HAP-1 (cell line): ENCODE results near the gene GNG2.

ENCODE experiments used
- DNase-seq, 2 experiments: peaks; one replicate each; pipeline ENCODE4 v3.0.0-alpha.2; 2016 to 2020; ENCODE audit warnings: low spot score in 2 of 2
- H3K27me3 ChIP-seq: fragments of 250-450 bp; sonication (Bioruptor Pico); 2 replicates; pipeline ENCODE4 v1.5.1; 2020; ENCODE audit warnings: low read depth, mild to moderate bottlenecking, moderate library complexity
- H3K36me3 ChIP-seq: fragments of 250-450 bp; sonication (Bioruptor Pico); replicated peaks from 2 replicates; pipeline ENCODE4 v1.5.1; 2020; ENCODE audit warnings: mild to moderate bottlenecking
- H3K4me1 ChIP-seq: fragments of 250-450 bp; sonication (Bioruptor Pico); 2 replicates; pipeline ENCODE4 v1.5.1; 2020; ENCODE audit warnings: mild to moderate bottlenecking
- H3K4me3 ChIP-seq: fragments of 250-450 bp; sonication (Bioruptor Pico); 2 replicates; pipeline ENCODE4 v1.5.1; 2020; ENCODE audit warnings: mild to moderate bottlenecking, moderate library complexity
- H3K9me3 ChIP-seq: fragments of 250-450 bp; sonication (Bioruptor Pico); 2 replicates; pipeline ENCODE4 v1.5.1; 2020; ENCODE audit warnings: mild to moderate bottlenecking, moderate library complexity
- in situ Hi-C: fragments of 300-500 bp; cut with MboI; formaldehyde crosslinking; loops from 3 replicates; pipeline ENCODE4 v1.14.3; 2020; ENCODE audit warnings: low sequenced_read_pairs, inconsistent platforms, mixed read lengths

Gene GNG2

GRCh38 chr14:51860164-51860824, at the start of gene GNG2:
Gene GNG2, plus strand, starts transcription at chr14:51860612. Its CDS starts 90,067 bp downstream, at chr14:51950679.
- Histone ChIP-seq H3K27me3 (no peaks in the 10 kb centered on the region), H3K4me3 (peak within 1 kb of the TSS; percentile 32), H3K36me3 (no peaks in the 10 kb centered on the region), H3K4me1 (peaks cover 39% of the 10 kb centered on the region), H3K9me3 (no peaks in the 10 kb centered on the region)
- peak; percentile 82 to 86 for DNase-seq
- in situ Hi-C loops = no loop called here

- Histone ChIP-seq H3K36me3 (no peaks in the 10 kb centered on the region), H3K27me3 (no peaks in the 10 kb centered on the region; the same call in 1 of the 2 replicates), H3K4me3 (no peak overlapping the region), H3K9me3 (no peaks in the 10 kb centered on the region), H3K4me1 (no peaks in the 10 kb centered on the region)
- no peak for DNase-seq
- in situ Hi-C loops = loop anchor here (25.0 kb wide), 1 partner anchor 326 kb away; no protein-coding TSS in a partner anchor
Measured at GRCh38 chr14:51811706-51812105, 48.7 kb upstream of the GNG2 start.

- H3K9me3 ChIP-seq = no peaks in the 10 kb centered on the region
- no peak overlapping the region for H3K4me3 ChIP-seq
- H3K36me3 ChIP-seq = no peaks in the 10 kb centered on the region
- no peaks in the 10 kb centered on the region for H3K4me1 ChIP-seq
- H3K27me3 ChIP-seq = no peaks in the 10 kb centered on the region; the same call in 1 of the 2 replicates
- no peak for DNase-seq
- in situ Hi-C loops = loop anchor here (25.0 kb wide), 1 partner anchor 321 kb away; no protein-coding TSS in a partner anchor
Measured at GRCh38 chr14:51816031-51816430, 44.4 kb upstream of the GNG2 start.

GRCh38 chr14:51817326-51817725, 43.1 kb upstream of the GNG2 start:
- Histone ChIP-seq H3K4me3 (no peak overlapping the region), H3K27me3 (no peaks in the 10 kb centered on the region), H3K9me3 (no peaks in the 10 kb centered on the region), H3K36me3 (no peaks in the 10 kb centered on the region), H3K4me1 (no peaks in the 10 kb centered on the region)
- in situ Hi-C loops = loop anchor here (25.0 kb wide), 1 partner anchor 320 kb away; no protein-coding TSS in a partner anchor
- no peak for DNase-seq

- no peaks in the 10 kb centered on the region for H3K9me3 ChIP-seq
- in situ Hi-C loops = loop anchor here (25.0 kb wide), 1 partner anchor 318 kb away; no protein-coding TSS in a partner anchor
- no peak overlapping the region for H3K4me3 ChIP-seq
- H3K36me3 ChIP-seq = no peaks in the 10 kb centered on the region
- no peaks in the 10 kb centered on the region for H3K4me1 ChIP-seq
- no peaks in the 10 kb centered on the region for H3K27me3 ChIP-seq
- no peak for DNase-seq
Measured at GRCh38 chr14:51818748-51819380, 41.5 kb upstream of the GNG2 start.

- Histone ChIP-seq H3K27me3 (no peaks in the 10 kb centered on the region), H3K4me3 (no peak overlapping the region), H3K36me3 (no peaks in the 10 kb centered on the region), H3K9me3 (no peaks in the 10 kb centered on the region), H3K4me1 (no peaks in the 10 kb centered on the region)
- in situ Hi-C loops = loop anchor here (25.0 kb wide), 1 partner anchor 315 kb away; no protein-coding TSS in a partner anchor
- no peak for DNase-seq
Measured at GRCh38 chr14:51821822-51822221, 38.6 kb upstream of the GNG2 start.

GRCh38 chr14:51822499-51822898, 37.9 kb upstream of the GNG2 start:
- in situ Hi-C loops = loop anchor here (25.0 kb wide), 1 partner anchor 315 kb away; no protein-coding TSS in a partner anchor
- no peak for DNase-seq
- no peak overlapping the region for H3K4me3 ChIP-seq
- H3K27me3 ChIP-seq = no peaks in the 10 kb centered on the region
- no peaks in the 10 kb centered on the region for H3K4me1 ChIP-seq
- no peaks in the 10 kb centered on the region for H3K36me3 ChIP-seq
- H3K9me3 ChIP-seq = no peaks in the 10 kb centered on the region

- Histone ChIP-seq H3K4me1 (no peaks in the 10 kb centered on the region), H3K36me3 (no peaks in the 10 kb centered on the region), H3K9me3 (no peaks in the 10 kb centered on the region), H3K4me3 (no peak overlapping the region), H3K27me3 (no peaks in the 10 kb centered on the region)
- no peak for DNase-seq
- in situ Hi-C loops = loop anchor here (25.0 kb wide), 1 partner anchor 314 kb away; no protein-coding TSS in a partner anchor
Measured at GRCh38 chr14:51823706-51824105, 36.7 kb upstream of the GNG2 start.

- no peak for DNase-seq
- in situ Hi-C loops = loop anchor here (25.0 kb wide), 1 partner anchor 313 kb away; no protein-coding TSS in a partner anchor
- no peak overlapping the region for H3K4me3 ChIP-seq
- no peaks in the 10 kb centered on the region for H3K4me1 ChIP-seq
- H3K9me3 ChIP-seq = no peaks in the 10 kb centered on the region
- H3K36me3 ChIP-seq = no peaks in the 10 kb centered on the region
- H3K27me3 ChIP-seq = no peaks in the 10 kb centered on the region
Measured at GRCh38 chr14:51824191-51824590, 36.2 kb upstream of the GNG2 start.

- H3K36me3 ChIP-seq = no peaks in the 10 kb centered on the region
- no peaks in the 10 kb centered on the region for H3K9me3 ChIP-seq
- H3K27me3 ChIP-seq = no peaks in the 10 kb centered on the region
- no peak for DNase-seq
- no peak overlapping the region for H3K4me3 ChIP-seq
- in situ Hi-C loops = no loop called here
- H3K4me1 ChIP-seq = no peaks in the 10 kb centered on the region
Measured at GRCh38 chr14:51825926-51826325, 34.5 kb upstream of the GNG2 start.

GRCh38 chr14:51828017-51828797, 32.2 kb upstream of the GNG2 start:
- Histone ChIP-seq H3K9me3 (no peaks in the 10 kb centered on the region), H3K27me3 (no peaks in the 10 kb centered on the region), H3K4me3 (no peak overlapping the region), H3K4me1 (no peaks in the 10 kb centered on the region), H3K36me3 (no peaks in the 10 kb centered on the region)
- in situ Hi-C loops = no loop called here
- no peak for DNase-seq

GRCh38 chr14:51834240-51834639, 26.2 kb upstream of the GNG2 start:
- Histone ChIP-seq H3K4me3 (no peak overlapping the region), H3K36me3 (no peaks in the 10 kb centered on the region), H3K9me3 (no peaks in the 10 kb centered on the region), H3K4me1 (peaks cover 9% of the 10 kb centered on the region), H3K27me3 (no peaks in the 10 kb centered on the region)
- in situ Hi-C loops = no loop called here
- DNase-seq = no peak

- no peak for DNase-seq
- Histone ChIP-seq H3K27me3 (no peaks in the 10 kb centered on the region), H3K9me3 (no peaks in the 10 kb centered on the region), H3K36me3 (no peaks in the 10 kb centered on the region), H3K4me1 (peaks cover 9% of the 10 kb centered on the region), H3K4me3 (no peak overlapping the region)
- in situ Hi-C loops = no loop called here
Measured at GRCh38 chr14:51836417-51836816, 24.0 kb upstream of the GNG2 start.
